HG02840 (cell line): ENCODE results near the gene AGK.
"Not testable (repeated sequence)": the region's sequence is repeated elsewhere in the genome, so short reads cannot be mapped to it uniquely, and the experiment has no call there.

Source experiments
- ATAC-seq: cut with Tn5 transposase; IDR thresholded peaks from one replicate; pipeline ENCODE4 v1.9.1; 2021; ENCODE audit warnings: mild to moderate bottlenecking, moderate library complexity, moderate number of reproducible peaks; ENCODE audit not compliant: unreplicated experiment, low FRiP score

AGK gene

GRCh38 chr7:141551782-141552181 lies 572 bp downstream of the AGK start:
- ATAC-seq = peak; percentile 25

DNA sequence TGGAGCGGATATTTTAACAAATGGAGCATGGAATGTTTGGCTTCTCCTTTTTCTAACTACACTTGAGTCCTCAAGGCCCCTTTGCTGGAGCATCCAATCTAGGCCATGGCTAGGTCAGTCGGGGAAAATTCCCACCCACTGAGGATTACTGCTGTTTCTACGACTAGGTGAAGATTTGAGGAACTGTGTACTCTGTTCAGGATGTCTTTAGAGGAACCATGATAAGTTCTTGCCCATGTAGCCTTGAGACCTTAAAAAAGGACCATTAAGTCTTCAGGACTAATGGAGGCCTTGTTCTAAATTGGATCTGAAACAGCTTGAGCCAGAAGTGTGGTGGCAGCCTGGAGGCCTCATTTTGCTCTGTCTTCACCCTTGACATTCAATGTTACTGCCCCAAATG lies 6.2 kb downstream of the AGK start:
- no peak for ATAC-seq

DNA sequence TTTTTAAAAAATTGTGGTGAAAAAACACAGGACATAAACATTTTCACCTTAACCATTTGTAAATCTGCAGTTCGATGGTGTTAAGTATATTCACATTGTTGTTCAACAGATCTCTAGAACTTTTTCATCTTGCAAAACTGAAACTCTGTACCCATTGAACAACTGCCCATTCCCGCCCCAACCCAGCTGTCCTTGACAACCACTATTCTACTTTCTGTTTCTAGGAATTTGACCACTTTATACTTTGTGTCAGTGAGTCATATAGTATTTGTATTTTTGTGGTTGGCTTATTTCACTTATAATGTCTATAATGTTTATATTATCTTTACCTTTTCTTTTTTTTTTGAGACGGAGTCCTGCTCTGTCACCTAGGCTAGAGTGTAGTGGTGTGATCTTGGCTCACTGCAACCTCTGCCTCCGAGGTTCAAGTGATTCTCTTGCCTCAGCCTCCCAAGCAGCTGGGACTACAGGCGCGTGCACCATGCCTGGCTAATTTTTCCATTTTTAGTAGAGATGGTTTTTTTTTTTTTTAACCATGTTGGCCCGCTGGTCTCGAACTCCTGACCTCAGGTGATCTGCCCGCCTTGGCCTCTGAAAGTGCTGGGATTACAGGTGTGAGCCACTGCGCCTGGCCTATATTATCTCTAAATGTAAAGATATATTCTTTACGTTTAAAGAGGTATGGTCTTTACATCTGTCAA lies 6.8 kb downstream of the AGK start:
- not testable (repeated sequence) for ATAC-seq

DNA sequence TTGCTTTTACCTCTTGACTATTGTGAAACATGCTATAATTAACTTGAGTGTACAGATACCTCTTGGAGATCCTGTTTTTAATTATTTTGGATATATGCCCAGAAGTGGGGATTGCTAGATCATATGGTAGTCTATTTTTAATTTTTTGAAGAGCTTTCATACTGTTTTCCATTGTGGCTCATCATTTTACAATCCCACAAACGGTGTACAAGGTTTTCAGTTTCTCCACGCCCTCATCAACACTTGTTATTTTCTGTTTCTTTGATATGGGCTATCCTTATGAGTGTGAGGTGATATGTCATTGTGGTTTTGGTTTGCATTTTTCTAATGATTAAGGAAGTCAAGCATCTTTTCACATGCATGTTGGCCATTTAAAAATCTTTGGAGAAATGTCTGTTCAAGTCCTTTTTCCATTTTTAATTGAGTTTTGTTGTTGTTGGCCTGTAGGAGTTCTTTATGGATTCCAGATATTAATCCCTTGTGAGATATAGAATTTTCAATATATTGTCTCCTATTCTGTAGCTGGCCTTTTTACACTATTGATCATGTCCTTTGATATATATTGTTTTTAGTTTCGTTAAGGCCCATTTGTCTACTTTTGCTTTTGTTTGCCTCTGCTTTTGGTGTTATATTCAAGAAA lies 7.5 kb downstream of the AGK start:
- ATAC-seq = peak; percentile 57

- no peak for ATAC-seq
These were observed 8.8 kb downstream of the AGK start for GRCh38 chr7:141559961-141560360.

DNA sequence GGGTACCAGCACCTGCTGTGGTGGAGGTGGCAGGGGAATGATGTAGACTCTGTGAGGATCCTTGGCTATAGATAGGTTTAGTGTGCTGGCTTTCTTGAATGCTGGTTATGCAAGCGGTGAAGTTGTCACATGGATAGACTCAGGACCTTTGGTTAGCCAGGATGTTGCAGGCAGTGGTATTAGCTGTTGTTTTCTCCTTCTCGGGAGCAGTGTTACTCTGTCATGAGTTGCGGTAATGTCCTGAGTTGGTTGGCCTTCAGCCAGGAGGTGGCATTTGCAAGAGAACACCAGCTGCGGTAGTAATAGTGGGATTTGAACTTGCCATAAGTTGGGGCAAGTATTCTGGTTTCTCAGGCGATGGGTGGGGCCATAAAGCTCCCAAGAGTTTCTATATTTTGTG lies 10.8 kb downstream of the AGK start:
- ATAC-seq = no peak

- ATAC-seq = no peak
These were observed 11.3 kb downstream of the AGK start for GRCh38 chr7:141562543-141562942.

- no peak for ATAC-seq
These were observed 11.8 kb downstream of the AGK start for GRCh38 chr7:141562972-141563371.

DNA sequence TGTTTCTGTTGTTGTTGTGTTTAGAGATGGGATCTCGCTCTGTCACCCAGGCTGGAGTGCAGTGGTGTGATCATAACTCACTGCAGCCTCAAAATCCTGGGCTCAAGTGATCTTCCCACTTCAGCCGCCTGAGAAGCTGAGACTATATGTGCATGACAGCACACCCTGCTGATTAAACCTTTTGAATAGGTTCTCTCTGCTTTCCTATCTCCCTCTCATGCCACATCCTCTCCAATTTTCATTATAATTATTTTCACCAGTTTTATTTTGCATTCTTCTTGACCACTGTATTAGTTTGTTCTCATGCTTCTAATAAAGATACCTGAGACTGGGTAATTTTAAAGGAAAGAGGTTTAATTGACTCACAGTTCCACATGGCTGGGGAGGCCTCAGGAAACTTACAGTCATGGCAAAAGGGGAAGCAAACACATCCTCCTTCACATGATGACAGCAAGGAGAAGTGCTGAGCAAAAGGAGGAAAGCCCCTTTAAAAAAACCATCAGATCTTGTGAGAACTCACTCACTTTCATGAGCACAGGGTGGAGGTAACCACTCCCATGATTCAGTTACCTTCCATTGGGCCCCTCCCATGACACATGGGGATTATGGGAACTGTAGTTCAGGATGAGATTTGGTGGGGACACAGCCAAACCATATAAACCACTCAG lies 12.9 kb downstream of the AGK start:
- ATAC-seq = no peak

- ATAC-seq = no peak
These were observed 16.2 kb downstream of the AGK start for GRCh38 chr7:141567432-141567831.

DNA sequence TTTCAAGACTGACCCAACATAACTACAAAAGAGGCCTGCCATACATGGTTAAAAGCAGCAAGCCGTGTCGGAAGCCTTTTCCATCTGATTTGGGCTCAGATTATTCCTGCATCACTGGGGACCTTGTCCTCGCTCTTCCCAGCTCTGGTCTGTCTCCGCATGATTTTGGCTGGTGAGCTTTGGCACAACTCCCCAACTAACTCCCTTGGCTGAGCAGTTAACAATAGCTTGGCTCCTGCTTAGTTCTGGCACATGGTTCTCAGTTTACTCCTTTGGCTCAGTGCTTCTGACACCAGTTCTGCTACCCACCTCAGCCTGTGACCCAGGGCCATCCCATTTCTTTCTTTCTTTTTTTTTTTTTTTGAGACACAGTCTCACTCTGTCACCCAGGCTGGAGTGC lies 17.0 kb downstream of the AGK start:
- ATAC-seq = no peak

GRCh38 chr7:141571059-141571458 lies 19.8 kb downstream of the AGK start:
- ATAC-seq = no peak

DNA sequence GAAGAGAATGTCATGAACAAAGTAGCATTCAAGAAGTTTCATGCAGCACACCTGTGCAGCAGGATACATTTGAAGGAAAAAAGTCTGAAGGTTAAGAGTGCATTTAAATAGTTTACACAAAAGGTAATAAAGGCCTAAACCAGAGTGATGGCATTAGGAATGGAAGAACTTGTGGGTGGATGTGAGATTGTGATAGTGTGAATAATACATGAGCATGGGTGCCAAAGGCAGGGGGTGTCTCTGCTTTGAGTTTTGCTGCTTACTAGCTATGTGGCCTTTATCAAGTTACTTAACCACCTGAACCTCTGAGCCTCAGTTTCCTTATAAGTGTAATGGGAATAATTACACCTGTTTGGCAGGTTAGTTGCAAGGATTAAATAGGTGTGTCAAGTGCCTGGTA lies 21.0 kb downstream of the AGK start:
- ATAC-seq = no peak

DNA sequence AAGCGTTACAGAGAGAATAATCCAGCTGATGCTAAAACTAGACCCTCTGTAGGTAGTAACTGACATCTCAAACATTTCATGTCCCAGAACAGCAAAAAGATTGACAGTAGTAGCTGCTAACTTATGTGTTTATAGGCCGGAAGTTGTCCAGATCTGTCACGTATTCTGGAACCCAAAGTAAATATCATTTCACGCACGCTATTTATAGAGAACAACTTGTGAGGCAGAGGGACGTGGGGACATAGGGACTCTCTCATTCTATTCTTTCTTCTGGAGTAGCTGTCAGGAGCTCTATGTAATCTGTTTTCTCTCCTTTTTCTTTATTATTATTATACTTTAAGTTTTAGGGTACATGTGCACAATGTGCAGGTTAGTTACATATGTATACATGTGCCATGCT lies 22.3 kb downstream of the AGK start:
- no peak for ATAC-seq

GRCh38 chr7:141575164-141575563 lies 24.0 kb downstream of the AGK start:
- ATAC-seq = no peak

DNA sequence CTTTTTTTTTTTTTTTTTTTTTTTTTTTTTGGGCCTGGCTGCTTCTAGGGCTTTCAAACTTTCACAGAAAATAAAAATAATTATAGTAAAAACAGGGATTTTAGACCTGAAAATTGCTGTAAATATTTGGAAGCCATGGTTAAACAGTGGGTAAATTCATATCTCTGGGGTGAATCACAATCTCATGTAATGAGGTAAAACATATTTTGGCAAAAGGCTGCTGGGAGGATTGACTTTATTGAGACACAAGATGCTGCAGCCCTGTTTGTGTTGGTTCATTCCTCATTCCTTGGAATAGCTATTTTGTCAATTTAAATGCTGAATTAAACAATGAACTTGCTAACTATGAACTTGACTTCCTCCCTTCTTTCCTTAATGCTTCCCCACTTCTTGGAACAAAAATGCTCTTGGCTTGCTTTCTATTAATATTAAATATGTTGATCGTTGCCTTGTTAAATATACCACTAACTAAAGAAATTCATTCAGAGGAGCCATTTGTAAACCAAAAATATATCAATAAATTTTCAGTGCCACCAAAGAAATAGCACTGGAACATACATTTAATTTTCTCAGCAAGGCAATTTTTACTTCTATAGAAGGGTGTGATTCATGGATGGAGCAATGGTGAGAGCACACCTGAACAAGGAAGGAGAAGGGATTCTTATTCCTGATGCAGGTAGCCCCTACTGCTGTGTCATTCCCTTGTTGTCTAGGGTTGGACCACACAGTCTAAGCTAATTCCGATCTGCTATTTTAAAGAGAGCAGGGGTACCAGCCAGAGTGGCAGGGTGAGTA lies 24.6 kb downstream of the AGK start:
- no peak for ATAC-seq

DNA sequence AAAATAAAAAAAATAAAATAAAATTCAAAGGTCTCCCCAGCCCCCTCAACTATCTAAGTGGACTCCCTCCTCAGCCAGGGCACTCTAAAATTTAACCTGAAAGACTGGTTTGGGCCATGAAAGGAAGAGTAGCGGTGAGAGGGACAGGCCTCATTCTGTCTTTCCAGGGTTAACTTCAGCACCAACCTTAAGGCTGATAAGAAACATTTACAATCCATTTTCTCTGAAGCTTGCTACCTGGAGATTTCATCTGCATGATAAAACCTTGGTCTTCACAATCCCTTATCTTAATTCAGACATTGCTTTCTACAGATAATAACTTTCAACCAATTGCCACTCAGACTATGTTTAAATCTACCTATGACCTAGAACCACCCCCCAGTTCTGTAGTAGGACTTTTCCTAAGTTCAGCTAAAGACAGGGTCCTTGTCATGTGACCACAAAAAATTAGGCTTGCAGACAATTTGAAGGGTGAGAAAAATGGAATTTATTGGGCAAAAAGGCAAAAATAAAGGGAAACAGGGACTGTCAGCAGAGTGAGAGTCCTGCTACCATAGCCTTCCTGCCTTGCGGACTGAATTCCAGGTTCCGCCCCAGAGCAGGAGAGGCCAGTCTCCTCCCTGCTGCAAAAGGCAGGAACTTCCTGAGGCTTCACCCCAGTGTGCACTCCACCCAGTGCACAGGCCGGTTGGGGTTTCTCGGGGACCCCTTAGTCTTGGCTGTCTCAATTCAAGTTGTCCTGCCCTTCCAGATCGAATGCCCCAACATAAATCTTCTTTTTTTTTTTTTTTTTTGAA lies 26.0 kb downstream of the AGK start:
- no peak for ATAC-seq

- ATAC-seq = not testable (repeated sequence)
These were observed 28.7 kb downstream of the AGK start for GRCh38 chr7:141579953-141580352.

DNA sequence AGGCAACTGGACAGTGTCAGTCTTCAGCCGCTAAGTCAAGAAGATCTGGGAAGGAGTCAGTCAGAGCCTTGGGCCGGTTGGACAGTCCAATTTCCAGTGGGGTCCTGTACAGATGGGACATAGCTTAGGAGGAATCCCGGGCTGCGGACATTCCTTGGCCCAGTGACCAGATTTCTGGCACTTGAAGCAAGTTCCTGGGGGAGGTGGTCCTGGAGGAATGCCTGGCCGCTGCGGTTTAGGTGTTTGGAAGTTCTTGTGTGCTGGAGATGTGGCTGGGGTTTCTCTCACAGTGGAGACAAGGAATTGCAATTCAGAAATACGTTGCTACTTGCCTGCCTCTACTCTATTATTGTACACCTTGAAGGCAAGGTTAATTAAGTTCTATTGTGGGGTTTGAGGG lies 30.9 kb downstream of the AGK start:
- ATAC-seq = not testable (repeated sequence)

DNA sequence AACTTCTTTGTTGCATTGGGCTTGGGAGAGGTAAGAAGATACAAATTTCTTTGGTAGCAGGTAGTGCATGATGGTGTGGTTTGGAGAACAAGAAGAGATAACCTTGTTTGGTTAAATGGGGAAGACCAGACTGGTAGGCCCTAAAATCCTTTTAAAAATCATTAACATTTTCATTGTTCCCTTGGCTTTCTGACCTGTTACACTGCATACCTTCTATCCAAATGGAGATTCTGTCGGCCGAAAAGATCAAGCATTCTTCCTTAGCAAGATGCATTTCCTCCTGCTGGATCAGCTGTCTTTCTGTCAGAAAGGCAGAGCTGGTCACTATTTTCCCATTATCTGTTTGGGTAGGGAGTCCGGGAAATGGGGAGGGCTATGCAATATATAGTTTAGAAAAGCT lies 33.7 kb downstream of the AGK start:
- ATAC-seq = no peak
